NCI-H187 (cell line): Measurements from ENCODE around the gene POLR2H.

Experiments used
- DNase-seq, 2 experiments: peaks; one replicate each; lab custom pipeline; 2025; lab: John Stamatoyannopoulos, UW

POLR2H gene

DNA sequence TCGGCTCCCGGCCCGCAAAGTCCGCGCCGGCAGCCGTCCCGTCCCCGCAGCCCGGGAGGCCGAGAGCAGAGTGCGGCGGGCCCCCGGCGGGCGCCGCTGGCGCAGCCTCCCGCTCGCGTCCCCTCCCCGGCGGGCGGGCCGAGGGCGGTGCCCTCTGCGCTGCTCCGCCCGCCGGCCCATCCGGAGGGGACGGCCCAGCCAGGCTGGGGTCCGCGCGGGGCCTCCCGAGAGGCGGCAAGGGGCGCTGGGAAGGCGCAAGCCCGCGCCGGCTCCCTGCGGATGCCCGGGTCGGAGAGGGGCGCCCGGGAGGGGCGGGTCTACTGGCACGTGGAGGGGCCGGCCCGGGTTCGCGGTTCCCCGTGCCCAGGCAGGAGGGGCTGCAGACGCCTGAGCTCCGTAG is at the start of gene POLR2H, which contains the start of gene CLCN2:
POLR2H (plus strand) TSS at position 179 of the 400 bp plus-strand sequence. CDS start 1,783 bp downstream, outside the sequence.
CLCN2 (minus strand) TSS at position 74 of the 400 bp plus-strand sequence. CDS start 126 bp downstream, outside the sequence.
- peak in 1 of 2 experiments; percentile 17 for DNase-seq

DNA sequence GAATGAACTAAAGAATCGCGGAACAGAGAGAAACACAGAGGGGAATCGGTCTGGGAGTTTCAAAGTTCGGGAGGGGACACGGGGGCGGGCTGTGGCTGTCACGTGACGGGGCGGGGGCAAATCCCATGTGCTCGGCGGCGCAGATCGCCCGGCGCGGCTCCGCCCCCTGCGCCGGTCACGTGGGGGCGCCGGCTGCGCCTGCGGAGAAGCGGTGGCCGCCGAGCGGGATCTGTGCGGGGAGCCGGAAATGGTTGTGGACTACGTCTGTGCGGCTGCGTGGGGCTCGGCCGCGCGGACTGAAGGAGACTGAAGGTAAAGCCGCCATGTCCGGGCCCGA is 47.2 kb upstream of the POLR2H start, which contains the start of gene EIF4G1:
EIF4G1 (plus strand) TSS at position 244 of the 337 bp plus-strand sequence. CDS start 1,191 bp downstream, outside the sequence.
- peak; percentile 74 to 84 for DNase-seq

DNA sequence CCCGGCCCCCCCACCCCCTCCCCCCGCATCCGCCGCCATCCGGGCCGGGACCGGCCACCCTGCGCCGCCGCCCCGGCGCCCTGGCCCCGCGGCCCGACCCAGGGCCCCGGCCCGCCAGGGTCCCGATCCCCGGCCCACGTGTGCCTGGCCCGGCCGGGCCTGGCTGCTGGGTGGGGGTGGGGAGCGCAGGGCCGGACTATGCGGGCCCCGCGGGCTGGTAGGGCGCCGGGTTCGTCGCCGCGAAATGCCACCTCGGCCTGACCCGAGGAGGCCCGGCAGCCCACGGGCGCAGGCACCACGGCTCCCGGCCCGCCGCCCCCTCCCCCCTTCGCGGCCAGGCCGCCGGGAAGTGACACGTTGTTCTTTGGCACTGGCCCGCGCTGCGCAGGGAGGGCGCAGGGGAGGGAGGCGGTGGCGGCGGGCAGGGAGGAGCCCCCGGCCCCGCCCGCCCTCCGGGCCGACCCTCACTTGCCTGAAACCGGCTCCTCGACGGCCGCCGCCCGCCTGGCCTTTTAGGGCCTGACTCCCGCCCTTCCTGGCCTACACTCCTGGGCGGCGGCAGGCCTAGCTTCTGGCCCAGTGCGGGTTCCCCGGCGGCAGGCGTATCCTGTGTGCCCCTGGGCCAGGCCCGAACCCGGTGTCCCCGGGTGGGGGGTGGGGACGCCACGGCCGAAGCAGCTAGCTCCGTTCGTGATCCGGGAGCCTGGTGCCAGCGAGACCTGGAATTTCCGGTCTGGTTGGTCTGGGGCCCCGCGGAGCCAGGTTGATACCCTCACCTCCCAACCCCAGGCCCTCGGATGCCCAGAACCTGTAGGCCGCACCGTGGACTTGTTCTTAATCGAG is 46.6 kb upstream of the POLR2H start:
- no peak for DNase-seq

DNA sequence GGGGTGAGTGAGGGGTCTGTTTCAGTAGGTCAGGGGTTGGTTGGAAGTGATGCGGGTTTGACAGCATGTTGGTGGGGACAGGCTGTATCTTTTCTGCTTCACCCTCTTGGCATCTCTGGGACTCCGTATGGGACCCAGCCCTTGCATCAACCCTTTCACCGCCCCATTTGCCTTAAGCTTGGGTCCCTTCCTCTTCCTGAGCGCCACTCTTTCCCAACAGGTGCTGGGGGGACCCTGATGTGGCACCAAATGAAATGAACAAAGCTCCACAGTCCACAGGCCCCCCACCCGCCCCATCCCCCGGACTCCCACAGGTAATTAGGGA is 46.0 kb upstream of the POLR2H start:
- DNase-seq: no peak

DNA sequence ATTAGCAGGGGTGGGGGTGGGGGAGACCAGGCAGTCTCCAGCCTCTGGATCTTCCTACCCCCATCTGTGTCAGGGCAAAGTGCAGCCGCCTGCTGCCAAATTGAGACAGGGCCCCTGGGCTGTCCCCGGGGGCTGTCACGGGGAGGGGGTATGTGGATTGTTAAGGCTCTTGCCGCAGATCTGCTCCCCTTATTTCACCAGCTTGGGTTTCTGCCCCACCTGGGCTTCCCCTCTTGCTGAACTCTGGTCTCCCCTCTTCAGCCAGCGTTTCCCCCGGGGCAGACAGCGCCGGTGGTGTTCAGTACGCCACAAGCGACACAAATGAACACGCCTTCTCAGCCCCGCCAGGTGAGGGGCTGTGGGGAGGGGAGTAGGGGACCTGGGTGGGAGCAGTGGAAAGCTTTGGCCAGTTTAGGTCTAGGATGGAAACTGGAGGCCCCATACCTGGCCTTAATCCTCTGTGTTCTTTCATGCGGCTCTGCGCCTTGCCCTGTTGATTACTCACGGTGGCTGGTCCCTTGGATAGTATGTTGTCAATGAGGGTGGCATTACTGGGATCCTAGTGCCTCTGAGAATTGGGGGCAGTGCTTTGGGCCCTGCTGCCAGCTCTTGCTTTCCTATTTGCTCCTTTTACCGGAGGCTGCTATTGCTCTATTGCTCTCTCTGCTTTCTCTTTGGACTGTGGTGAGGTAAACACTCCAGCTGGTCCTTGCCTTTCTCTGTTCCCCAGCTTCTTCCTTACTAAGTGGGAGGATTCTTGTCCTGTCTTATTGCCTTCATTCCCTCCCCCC is 45.4 kb upstream of the POLR2H start:
- DNase-seq: no peak

DNA sequence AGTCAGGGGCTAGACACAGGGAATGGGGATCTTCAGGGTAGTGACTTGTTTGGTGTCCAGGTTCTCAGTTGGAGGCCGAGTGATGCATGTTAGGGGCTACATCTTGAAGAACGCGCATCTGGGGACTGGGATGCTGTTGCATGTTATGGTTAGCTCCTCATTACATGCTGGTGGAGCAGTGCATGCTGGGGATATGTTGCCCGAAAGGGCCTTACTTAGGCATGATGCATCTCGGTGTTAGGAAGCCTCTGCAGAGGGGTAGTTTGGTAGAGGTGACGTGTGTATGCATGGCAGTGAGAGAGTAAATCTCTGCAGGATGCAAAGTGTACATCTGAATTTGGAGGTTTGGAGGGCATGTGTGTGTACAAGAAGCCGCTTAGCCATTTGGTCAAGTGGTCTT is 44.7 kb upstream of the POLR2H start:
- DNase-seq: no peak

DNA sequence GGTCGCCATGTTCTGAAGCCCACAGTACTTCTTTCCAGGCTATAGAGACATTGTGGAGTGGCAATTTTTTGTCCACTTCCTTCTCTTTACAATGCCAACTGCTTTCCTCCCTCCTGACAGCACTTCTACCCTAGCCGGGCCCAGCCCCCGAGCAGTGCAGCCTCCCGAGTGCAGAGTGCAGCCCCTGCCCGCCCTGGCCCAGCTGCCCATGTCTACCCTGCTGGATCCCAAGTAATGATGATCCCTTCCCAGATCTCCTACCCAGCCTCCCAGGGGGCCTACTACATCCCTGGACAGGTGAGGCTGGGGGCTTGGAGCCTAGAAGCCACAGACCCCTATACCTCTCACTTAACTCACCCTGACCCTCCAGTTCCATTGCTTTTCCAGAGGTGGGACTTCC is 44.3 kb upstream of the POLR2H start:
- DNase-seq: no peak

DNA sequence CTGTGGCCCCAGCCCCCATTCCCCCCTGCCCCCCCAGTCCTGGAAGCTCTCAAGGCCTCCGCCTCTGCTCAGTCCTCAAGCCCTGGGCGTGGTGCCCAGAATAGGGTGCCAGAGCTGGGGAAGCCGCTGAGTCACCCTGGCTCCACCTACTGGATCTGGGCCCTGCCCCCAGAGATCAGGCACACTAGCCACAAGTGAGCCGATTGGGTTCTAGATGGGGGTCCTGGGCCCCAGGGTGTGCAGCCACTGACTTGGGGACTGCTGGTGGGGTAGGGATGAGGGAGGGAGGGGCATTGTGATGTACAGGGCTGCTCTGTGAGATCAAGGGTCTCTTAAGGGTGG is 41.4 kb upstream of the POLR2H start:
- DNase-seq: no peak

DNA sequence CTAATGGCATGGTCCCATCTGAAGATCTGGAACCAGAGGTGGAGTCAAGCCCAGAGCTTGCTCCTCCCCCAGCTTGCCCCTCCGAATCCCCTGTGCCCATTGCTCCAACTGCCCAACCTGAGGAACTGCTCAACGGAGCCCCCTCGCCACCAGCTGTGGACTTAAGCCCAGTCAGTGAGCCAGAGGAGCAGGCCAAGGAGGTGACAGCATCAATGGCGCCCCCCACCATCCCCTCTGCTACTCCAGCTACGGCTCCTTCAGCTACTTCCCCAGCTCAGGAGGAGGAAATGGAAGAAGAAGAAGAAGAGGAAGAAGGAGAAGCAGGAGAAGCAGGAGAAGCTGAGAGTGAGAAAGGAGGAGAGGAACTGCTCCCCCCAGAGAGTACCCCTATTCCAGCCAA is 39.8 kb upstream of the POLR2H start:
- no peak for DNase-seq

DNA sequence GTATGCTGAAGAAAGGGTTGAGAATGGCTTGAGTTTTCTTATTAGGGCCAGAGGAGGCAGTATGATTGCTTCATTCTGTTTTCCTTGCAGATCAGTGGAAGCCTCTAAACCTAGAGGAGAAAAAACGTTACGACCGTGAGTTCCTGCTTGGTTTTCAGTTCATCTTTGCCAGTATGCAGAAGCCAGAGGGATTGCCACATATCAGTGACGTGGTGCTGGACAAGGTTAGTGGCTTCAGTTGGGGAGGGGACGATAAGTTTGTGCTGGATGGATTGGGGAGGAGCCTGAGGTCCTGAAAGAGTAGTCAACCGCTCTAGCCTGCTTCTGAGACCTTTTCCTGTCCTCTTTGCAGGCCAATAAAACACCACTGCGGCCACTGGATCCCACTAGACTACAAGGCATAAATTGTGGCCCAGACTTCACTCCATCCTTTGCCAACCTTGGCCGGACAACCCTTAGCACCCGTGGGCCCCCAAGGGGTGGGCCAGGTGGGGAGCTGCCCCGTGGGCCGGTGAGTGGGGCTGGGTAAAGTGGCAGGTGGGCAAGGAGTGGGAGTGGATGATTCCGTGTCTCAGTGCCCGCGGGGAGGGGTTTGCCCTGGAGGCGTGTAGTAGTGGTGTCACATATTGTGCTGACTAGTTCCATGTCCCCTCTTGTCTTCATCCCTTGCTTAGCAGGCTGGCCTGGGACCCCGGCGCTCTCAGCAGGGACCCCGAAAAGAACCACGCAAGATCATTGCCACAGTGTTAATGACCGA is 38.6 kb upstream of the POLR2H start:
- no peak for DNase-seq

DNA sequence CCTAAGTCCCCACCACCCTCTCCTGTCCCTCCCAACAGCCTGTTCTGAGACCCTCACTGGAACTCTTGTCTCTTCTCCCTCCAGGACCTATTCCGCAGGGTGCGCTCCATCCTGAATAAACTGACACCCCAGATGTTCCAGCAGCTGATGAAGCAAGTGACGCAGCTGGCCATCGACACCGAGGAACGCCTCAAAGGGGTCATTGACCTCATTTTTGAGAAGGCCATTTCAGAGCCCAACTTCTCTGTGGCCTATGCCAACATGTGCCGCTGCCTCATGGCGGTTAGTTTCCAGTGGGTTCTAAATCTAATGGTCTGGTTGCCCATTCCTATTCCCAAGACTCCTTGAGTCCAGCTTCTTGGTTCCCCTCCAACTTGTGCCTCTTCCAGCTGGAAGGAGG is 37.8 kb upstream of the POLR2H start:
- no peak for DNase-seq

DNA sequence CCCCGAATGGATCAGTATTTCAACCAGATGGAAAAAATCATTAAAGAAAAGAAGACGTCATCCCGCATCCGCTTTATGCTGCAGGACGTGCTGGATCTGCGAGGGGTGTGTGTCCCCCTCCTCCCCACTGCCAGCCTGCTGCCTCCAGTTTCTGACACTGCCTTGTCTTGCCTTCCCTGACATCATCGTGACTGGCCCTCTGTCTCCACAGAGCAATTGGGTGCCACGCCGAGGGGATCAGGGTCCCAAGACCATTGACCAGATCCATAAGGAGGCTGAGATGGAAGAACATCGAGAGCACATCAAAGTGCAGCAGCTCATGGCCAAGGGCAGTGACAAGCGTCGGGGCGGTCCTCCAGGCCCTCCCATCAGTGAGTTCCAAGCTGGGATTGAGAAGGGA is 36.2 kb upstream of the POLR2H start:
- DNase-seq: no peak

DNA sequence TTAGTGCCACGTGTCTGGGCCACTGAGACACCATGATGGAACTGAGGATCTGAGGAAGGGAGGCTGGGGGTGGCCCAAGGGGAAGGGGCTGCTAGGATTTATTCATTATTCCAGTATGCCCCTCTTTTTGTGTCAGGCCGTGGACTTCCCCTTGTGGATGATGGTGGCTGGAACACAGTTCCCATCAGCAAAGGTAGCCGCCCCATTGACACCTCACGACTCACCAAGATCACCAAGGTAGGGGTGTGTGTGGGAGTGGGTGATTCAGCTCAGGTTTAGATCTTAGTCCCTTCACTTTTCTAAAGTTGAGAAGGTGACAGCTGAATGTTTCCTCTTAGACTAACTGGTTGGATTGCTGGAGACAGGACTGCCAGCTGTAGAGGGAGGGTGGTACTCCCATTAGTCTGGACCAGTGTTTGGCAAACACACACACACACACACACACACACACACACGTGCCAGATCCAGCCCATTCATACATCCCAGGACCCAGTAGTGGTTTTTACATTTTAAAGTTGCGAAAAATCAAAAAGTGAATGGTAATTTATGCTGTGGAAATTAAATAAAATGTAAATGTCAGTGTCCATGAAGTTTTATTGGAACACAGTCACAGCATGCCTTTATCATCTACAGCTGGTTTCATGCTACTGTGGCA is 35.7 kb upstream of the POLR2H start:
- DNase-seq: no peak

DNA sequence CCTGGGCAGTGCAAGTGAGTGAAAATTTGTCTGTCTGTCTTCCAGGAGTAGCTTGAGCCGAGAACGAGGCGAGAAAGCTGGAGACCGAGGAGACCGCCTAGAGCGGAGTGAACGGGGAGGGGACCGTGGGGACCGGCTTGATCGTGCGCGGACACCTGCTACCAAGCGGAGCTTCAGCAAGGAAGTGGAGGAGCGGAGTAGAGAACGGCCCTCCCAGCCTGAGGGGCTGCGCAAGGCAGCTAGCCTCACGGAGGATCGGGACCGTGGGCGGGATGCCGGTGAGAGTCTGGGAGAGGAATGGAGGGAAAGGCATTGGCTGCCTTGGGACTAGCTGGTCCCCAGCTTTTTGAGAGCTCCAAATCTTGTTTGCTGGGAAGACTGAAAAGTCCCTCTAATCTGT is 34.3 kb upstream of the POLR2H start:
- DNase-seq: no peak

DNA sequence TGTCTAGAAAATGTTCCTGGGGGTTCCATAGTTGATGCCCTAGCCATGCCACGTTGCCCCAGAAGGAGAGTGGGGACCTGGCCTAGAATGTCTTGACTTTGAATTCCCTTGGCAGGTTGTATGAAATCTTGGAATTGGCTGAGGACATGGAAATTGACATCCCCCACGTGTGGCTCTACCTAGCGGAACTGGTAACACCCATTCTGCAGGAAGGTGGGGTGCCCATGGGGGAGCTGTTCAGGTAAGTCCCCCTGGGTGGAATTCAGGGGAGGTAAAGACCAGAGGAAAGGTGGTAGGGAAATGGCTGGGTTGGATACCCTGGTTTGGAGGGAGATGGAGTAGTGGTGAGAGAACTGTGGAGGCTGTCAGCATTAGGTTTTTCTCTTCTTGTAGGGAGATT is 33.0 kb upstream of the POLR2H start:
- no peak for DNase-seq

DNA sequence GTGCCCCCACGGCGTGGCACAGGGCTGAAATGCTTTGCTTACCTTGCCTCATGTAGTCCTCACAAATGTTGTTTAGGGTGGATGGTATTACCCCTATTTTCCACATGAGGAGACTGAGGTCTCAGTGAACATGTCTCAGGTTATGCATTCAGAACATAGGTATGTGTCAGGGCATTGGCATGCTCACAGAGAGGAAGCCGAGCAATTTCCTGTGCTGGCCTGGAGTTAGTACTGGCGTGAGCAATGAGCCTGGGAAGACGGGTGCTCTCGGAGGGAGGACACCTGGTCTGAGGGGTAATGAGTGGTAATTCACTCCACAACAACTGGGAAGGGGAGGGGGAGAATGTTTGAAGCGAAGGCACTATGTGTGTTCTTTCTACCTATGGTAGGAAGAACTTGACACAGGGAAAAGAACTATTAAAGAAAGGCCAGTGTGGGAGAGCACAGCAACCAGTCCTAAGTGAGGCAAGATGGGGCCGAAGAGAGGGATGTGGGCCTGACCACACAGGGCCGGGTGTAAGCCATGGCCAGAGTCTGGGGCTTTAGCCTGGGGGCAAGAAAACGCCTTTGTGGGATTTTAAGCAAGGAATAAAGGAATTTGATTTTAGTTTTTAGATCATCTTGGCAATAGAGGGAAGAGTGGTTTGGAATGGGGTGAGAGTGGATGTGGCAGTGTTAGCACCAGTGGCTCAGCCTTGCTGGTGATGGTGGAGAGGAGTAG is 29.0 kb upstream of the POLR2H start:
- DNase-seq: no peak

DNA sequence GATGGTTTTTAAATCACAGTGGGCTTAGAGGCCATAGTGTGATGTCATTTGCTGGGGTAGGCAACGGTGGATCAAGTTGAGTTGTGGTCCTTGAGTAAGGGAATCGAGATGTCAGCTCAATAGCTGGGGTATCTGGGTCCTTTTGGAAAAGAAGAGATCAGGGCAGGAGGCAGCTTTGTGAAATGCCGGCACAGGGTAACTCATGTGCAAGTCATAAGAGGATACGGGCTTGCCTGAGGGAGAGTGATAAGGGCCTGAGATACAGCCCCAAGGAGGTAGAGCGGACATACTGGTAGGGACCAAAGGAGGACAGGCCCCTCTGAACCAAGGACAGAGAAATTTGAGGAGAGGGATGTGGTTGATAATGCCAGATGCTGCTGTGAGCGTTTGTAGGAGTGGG is 28.3 kb upstream of the POLR2H start:
- no peak for DNase-seq

DNA sequence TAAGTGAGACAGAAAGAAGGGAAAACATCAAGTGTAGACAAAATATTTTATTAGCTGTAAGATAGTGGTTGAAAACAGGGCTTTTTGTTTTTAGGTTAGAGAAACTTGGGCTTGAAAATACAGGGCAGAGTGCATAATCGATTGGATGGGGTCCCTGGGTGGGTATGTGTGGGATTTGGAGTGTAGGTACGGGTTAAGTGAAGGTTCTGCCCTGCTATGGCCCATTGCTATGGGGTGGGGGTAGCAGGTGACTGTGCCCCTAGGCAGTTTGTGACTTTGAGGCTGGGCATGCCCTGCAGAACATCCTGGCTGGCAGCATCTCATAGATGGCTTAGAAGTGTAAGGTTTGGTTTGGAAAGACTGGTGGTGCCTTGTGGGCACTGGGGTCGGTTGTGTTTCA is 27.8 kb upstream of the POLR2H start:
- DNase-seq: no peak

DNA sequence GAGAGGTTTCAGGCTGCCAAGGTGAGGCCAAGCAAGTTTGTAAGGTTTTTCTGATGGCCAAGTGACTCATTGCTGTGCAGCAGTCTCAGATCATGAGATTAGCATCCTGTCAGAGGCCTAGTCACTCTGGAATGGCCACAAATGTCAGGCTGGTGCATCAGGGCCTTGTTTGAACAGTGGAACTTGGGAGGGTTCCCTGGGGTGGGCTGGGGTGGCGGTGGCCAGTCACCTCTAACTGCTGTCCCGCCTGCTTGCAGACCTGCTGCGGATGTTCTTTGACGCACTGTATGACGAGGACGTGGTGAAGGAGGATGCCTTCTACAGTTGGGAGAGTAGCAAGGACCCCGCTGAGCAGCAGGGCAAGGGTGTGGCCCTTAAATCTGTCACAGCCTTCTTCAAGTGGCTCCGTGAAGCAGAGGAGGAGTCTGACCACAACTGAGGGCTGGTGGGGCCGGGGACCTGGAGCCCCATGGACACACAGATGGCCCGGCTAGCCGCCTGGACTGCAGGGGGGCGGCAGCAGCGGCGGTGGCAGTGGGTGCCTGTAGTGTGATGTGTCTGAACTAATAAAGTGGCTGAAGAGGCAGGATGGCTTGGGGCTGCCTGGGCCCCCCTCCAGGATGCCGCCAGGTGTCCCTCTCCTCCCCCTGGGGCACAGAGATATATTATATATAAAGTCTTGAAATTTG is 26.9 kb upstream of the POLR2H start:
- no peak for DNase-seq

DNA sequence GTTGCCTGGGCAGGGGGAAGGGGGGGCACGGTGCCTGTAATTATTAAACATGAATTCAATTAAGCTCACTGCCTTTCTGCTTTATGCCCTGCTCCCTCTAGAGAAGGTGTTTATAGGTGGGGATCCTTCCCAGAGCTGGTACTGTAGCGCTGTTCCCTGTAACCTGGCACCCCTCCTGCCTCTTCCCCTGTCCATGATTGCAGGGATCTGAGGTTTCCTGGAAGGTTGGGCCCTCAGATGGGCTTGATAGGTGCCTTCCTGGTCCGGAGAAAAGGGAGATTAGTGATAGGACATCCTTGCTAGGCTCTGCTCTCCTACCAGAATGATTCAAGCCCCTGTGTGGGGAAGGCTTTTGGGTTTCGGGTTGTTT is 26.2 kb upstream of the POLR2H start:
- no peak for DNase-seq
